ENCODE data around the gene MPL. TPM values are rescaled to one million over a fixed set of nuclear protein-coding genes. Genes with fewer than 3 reads are reported as not detected.

Gene MPL
- total and polyA plus RNA-seq, 2 of the 13 experiments (the other 11 are each of a cell fraction or from before 2014, with no cell fraction given): not detected

DNA sequence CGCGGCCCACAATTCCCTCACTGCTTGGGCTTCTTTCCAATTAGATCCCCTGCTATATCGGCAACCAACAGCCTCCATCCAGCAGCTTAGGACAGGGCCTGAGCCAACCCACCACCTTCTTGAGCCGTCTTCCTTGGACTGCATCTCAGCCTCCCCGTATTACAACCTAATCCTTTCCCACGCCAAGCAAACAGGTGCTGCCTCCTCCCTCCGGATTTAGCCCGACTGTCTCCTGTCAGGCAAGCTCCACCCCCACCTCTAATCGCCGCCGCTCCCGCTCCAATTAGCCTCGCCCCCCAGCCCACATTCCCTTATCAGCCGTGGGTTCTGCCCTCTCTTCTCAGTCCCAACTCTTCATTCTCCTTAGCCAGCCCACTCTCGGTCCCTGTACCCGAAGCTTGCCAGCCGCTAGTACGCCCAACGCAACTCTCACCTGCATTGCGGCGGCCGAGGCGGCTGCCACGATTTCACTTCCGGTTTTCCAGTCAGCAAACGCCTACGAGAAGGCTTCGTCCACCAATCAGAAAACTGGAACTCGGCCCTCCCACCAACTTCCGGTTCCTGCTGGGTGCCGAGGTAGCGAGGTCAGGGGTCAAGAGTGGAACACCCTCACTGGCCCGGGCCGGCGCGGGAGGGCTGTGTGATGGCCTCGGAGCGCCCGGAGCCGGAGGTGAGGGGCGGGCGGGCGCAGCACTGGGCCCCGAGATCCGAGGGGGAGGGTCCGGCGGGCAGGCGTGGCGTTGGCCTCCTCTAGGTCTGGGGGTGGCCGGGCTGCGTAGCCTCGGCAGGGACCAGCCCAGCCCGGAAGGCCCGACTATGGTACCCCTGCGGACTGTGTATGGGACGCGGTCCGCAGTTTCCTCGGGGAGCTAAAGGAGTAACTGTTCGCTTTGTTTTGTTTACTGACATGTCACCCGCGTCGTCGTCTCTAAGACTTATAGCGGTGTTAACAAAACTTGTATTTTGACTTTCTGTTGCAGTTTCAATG lies 52.0 kb downstream of the MPL start, which contains the start of the genes MED8 and SZT2 (continued):
- TF ChIP-seq ISL2 (CRISPR knock-in tag; IDR thresholded peaks at IDR 0.05) (no peak; the same call in 1 of the 2 replicates), CREB1 (IDR thresholded peaks at IDR 0.05) (peak; percentile 80), CREB1 (CRISPR knock-in tag; IDR thresholded peaks at IDR 0.05) (peak; percentile 95), FOXP1 (IDR thresholded peaks at IDR 0.05) (no peak), FOXP1 (CRISPR knock-in tag; IDR thresholded peaks at IDR 0.05) (no peak), PHF8 (CRISPR knock-in tag; IDR thresholded peaks at IDR 0.05) (peak; percentile 95), ZNF350 (CRISPR knock-in tag; IDR thresholded peaks at IDR 0.05; ENCODE audit: borderline replicate concordance, low read depth) (peak; percentile 71; the same call in 1 of the 2 replicates), ZMYM2 (CRISPR knock-in tag; IDR thresholded peaks at IDR 0.05) (no peak), ARID5B (CRISPR knock-in tag; IDR thresholded peaks at IDR 0.05) (peak; percentile 47), ZNF747 (CRISPR knock-in tag; IDR thresholded peaks at IDR 0.05; ENCODE audit: borderline replicate concordance) (peak; percentile 64), NR3C1 (CRISPR knock-in tag; IDR thresholded peaks at IDR 0.05) (no peak), ZC3H4 (CRISPR knock-in tag; IDR thresholded peaks at IDR 0.05; ENCODE audit: borderline replicate concordance) (no peak), ZNF263 (CRISPR knock-in tag; IDR thresholded peaks at IDR 0.05) (no peak), THAP9 (CRISPR knock-in tag; IDR thresholded peaks at IDR 0.05; ENCODE audit: borderline replicate concordance) (peak; percentile 84; the same call in 1 of the 2 replicates)
- TF ChIP-seq, protein P1, sequence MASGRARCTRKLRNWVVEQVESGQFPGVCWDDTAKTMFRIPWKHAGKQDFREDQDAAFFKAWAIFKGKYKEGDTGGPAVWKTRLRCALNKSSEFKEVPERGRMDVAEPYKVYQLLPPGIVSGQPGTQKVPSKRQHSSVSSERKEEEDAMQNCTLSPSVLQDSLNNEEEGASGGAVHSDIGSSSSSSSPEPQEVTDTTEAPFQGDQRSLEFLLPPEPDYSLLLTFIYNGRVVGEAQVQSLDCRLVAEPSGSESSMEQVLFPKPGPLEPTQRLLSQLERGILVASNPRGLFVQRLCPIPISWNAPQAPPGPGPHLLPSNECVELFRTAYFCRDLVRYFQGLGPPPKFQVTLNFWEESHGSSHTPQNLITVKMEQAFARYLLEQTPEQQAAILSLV (CRISPR knock-in tag; IDR thresholded peaks at IDR 0.05; ENCODE audit: borderline replicate concordance): peak; percentile 92; the same call in 1 of the 2 replicates

All from HepG2 (cell line).